ENCODE measurements around the gene OBSCN. TPM values are rescaled to one million over a fixed set of nuclear protein-coding genes. Genes with fewer than 3 reads are reported as not detected.

Gene OBSCN
- total and polyA plus RNA-seq, 2 donors (not counting 3 experiments of a cell fraction or from before 2014, with no cell fraction given) = 1.5 to 2.9 TPM

DNA sequence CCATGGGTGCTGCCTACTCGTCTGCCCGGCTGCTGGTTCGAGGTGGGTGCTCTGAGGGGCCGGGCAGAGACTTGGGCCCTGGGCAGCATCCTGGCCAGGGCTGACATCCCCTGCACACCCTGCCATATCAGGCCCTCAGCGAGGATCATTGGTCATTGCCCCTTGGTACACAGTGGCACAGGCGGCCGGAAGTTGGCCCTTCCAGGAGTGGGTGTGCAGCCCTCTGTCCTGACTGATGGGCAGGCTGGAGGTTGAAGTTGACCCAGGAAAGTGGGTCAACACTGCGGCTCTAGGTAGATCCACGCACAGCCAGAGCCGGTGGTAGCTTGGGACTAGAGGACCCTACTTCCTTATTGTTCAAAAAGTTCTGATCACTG lies 125.9 kb downstream of the OBSCN start:
- BruUV-seq (replicated peaks) = no TSS peak
- H3K9me1 ChIP-seq (replicated peaks; ENCODE audit: control insufficient read depth, extremely low read depth, insufficient read depth, low read length) = no peaks in the 10 kb centered on the region
- intact Hi-C loops (cut with micrococcal nuclease) (no loop called here), dilution Hi-C loops (cut with MboI; ENCODE audit: extremely low pct_ligation_motif_present, low sequenced_read_pairs) (no loop called here)
- no peak overlapping the region for H3K4me2 ChIP-seq (ENCODE audit: insufficient read depth, low read length)
- H4K20me1 ChIP-seq (replicated peaks; ENCODE audit: control insufficient read depth, extremely low read depth, insufficient read depth, low read length) = no peaks in the 10 kb centered on the region
- no peak overlapping the region for H2AFZ ChIP-seq (ENCODE audit: low read depth, low read length)
- H3K9ac ChIP-seq (replicated peaks; ENCODE audit: extremely low read depth, insufficient read depth, low read length) = no peak overlapping the region
- no peaks in the 10 kb centered on the region for H3K9me3 ChIP-seq (replicated peaks; ENCODE audit: control insufficient read depth, insufficient read depth, low read length)
- ChIA-PET CTCF (no interaction called here), POLR2A (no interaction called here)
- no peak for DNase-seq (ENCODE audit: low read depth, low spot score)
- H3K27ac ChIP-seq (ENCODE audit: insufficient read depth, low read depth, low read length) = no peak overlapping the region
- TF ChIP-seq, protein P1, sequence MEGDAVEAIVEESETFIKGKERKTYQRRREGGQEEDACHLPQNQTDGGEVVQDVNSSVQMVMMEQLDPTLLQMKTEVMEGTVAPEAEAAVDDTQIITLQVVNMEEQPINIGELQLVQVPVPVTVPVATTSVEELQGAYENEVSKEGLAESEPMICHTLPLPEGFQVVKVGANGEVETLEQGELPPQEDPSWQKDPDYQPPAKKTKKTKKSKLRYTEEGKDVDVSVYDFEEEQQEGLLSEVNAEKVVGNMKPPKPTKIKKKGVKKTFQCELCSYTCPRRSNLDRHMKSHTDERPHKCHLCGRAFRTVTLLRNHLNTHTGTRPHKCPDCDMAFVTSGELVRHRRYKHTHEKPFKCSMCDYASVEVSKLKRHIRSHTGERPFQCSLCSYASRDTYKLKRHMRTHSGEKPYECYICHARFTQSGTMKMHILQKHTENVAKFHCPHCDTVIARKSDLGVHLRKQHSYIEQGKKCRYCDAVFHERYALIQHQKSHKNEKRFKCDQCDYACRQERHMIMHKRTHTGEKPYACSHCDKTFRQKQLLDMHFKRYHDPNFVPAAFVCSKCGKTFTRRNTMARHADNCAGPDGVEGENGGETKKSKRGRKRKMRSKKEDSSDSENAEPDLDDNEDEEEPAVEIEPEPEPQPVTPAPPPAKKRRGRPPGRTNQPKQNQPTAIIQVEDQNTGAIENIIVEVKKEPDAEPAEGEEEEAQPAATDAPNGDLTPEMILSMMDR (IDR thresholded peaks at IDR 0.05; ENCODE audit: extremely low read depth in 1 of 2, insufficient read depth in 1 of 2, low read depth in 1 of 2, low read length in 2 of 2) = no peak
- no peak for TF ChIP-seq FOS (IDR thresholded peaks at IDR 0.05; ENCODE audit: borderline replicate concordance, insufficient read depth, low read length)
- no peak for TF ChIP-seq POLR2A (IDR thresholded peaks at IDR 0.05; ENCODE audit: low read depth, low read length)
- TF ChIP-seq EZH2 (IDR thresholded peaks at IDR 0.05; ENCODE audit: borderline replicate concordance, low read depth, low read length, severe bottlenecking) = no peak
- no peaks in the 10 kb centered on the region for H3K27me3 ChIP-seq (ENCODE audit: control insufficient read depth in 2 of 2, insufficient read depth in 2 of 2, low read length in 2 of 2)
- H3K79me2 ChIP-seq (ENCODE audit: control insufficient read depth, insufficient read depth, low read length) = no peaks in the 10 kb centered on the region
- no peak overlapping the region for H3K4me3 ChIP-seq (replicated peaks in 1 of 3; ENCODE audit: insufficient read depth in 1 of 3, low read depth in 1 of 3, low read length in 3 of 3)
- no peaks in the 10 kb centered on the region for H3K36me3 ChIP-seq (ENCODE audit: control insufficient read depth in 2 of 2, extremely low read depth in 1 of 2, insufficient read depth in 2 of 2, low read length in 2 of 2)
- no peaks in the 10 kb centered on the region for H3K4me1 ChIP-seq (ENCODE audit: control insufficient read depth, extremely low read depth, insufficient read depth, low read length)
- no peak for FAIRE-seq

DNA sequence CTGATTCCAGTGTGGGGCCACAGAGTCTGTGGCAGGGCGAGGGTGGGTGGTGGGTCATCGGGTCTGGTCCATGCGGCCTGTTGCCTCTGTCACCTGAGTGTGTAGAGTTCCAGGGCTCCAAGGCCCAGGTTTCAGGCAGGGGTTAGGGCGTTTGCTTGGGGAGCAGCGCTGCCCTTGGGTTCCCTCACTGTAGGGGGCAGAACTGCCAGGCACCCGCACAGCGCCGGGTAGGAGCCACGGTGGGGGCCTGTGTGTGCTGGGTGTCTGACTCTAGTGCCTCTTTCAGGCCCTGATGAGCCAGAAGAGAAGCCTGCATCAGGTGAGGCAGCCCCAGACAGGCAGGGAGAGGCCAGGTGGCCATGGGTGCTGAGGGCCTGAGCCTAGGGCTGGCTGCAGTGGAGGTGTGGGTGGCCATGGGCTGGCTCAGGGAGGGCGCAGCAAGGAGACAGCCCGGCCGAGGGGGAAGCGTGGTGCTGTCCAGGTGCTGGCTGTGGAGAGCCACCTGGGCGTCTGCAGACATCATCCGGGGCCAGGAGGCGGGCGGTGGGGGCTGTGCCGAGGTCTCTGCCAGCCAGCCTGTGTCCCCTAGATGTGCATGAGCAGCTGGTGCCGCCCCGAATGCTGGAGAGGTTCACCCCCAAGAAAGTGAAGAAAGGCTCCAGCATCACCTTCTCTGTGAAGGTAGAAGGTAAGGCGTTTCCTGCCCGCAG lies 126.5 kb downstream of the OBSCN start:
- no peak overlapping the region for H3K9ac ChIP-seq (replicated peaks; ENCODE audit: extremely low read depth, insufficient read depth, low read length)
- dilution Hi-C loops (cut with MboI; ENCODE audit: extremely low pct_ligation_motif_present, low sequenced_read_pairs) = no loop called here
- CTCF ChIA-PET = no interaction called here

More for the DNA sequence above, 126.5 kb downstream of the OBSCN start:
- no peak overlapping the region for H3K4me3 ChIP-seq (replicated peaks in 1 of 3; ENCODE audit: insufficient read depth in 1 of 3, low read depth in 1 of 3, low read length in 3 of 3)
- H3K9me1 ChIP-seq (replicated peaks; ENCODE audit: control insufficient read depth, extremely low read depth, insufficient read depth, low read length) = no peaks in the 10 kb centered on the region
- H2AFZ ChIP-seq (ENCODE audit: low read depth, low read length) = no peak overlapping the region
- no peaks in the 10 kb centered on the region for H3K27me3 ChIP-seq (ENCODE audit: control insufficient read depth in 2 of 2, insufficient read depth in 2 of 2, low read length in 2 of 2)
- no peaks in the 10 kb centered on the region for H3K36me3 ChIP-seq (ENCODE audit: control insufficient read depth in 2 of 2, extremely low read depth in 1 of 2, insufficient read depth in 2 of 2, low read length in 2 of 2)
- POLR2A ChIA-PET = no interaction called here
- H4K20me1 ChIP-seq (replicated peaks; ENCODE audit: control insufficient read depth, extremely low read depth, insufficient read depth, low read length) = no peaks in the 10 kb centered on the region
- H3K4me2 ChIP-seq (ENCODE audit: insufficient read depth, low read length) = no peak overlapping the region
- H3K79me2 ChIP-seq (ENCODE audit: control insufficient read depth, insufficient read depth, low read length) = no peaks in the 10 kb centered on the region
- FAIRE-seq = no peak
- H3K4me1 ChIP-seq (ENCODE audit: control insufficient read depth, extremely low read depth, insufficient read depth, low read length) = no peaks in the 10 kb centered on the region
- no peak for TF ChIP-seq POLR2A (IDR thresholded peaks at IDR 0.05; ENCODE audit: low read depth, low read length)
- no peak for TF ChIP-seq EZH2 (IDR thresholded peaks at IDR 0.05; ENCODE audit: borderline replicate concordance, low read depth, low read length, severe bottlenecking)
- no peak for TF ChIP-seq POLR2AphosphoS5 (IDR thresholded peaks at IDR 0.05; ENCODE audit: insufficient read depth, low read depth, low read length)
- TF ChIP-seq, protein P1 (IDR thresholded peaks at IDR 0.05; ENCODE audit: extremely low read depth in 1 of 2, insufficient read depth in 1 of 2, low read depth in 1 of 2, low read length in 2 of 2) = no peak
- TF ChIP-seq GATA2 (IDR thresholded peaks at IDR 0.05; ENCODE audit: insufficient read depth, insufficient read length, low read depth, low read length) = no peak
- TF ChIP-seq, protein P2, sequence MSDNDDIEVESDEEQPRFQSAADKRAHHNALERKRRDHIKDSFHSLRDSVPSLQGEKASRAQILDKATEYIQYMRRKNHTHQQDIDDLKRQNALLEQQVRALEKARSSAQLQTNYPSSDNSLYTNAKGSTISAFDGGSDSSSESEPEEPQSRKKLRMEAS (IDR thresholded peaks at IDR 0.05; ENCODE audit: insufficient read depth, insufficient read length) = no peak
- no peaks in the 10 kb centered on the region for H3K9me3 ChIP-seq (replicated peaks; ENCODE audit: control insufficient read depth, insufficient read depth, low read length)
- no TSS peak for BruUV-seq (replicated peaks)
- no peak overlapping the region for H3K27ac ChIP-seq (ENCODE audit: insufficient read depth, low read depth, low read length)
- no peak for DNase-seq (ENCODE audit: low read depth, low spot score)
- intact Hi-C loops (cut with micrococcal nuclease) = no loop called here
